ENCODE data around the gene SMIM32.

SMIM32 gene

DNA sequence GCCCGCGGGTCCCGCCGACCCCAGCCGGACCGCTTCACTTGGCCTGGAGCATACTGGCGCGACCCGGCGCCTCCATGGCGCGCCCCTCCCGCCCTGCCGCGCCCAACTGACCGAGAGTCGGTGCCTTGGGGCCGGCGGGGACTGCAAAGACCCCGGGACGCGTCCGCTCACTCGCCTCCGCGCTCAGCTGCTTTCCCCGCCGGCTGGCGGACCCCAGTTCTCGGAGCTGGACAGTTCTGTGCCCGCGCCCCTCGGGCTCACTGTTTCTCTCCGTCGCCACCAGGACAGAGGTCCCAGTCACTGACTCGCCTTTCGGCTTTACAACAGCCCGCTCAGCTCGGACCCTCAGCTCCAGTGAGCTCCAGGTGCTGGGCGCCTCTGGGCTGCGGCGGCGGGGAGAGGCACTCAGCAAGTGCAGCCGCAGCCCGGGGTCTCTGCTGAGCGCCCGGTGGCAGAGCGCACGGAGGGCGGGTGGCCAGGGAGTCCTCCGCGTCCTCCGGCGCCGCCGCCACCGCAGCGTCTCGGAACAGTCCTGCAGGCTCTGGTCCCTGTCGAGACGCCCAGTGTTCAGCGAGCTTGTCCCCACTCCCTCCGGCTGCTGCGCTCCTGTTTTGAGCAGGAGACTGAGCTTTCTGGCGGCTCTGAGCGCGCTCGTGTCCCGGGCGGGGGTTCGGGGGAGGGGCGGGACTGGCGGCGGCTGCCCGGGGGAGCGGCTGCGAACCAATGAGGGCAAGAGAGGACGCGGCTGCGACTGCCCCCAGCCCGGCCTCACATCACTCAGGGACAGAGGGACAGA is at the start of gene SMIM32:
Gene SMIM32 (minus strand): TSS at position 637 of the 796 bp plus-strand sequence. CDS start 638 bp downstream, outside the sequence.
- DNase-seq = peak; percentile 70

DNA sequence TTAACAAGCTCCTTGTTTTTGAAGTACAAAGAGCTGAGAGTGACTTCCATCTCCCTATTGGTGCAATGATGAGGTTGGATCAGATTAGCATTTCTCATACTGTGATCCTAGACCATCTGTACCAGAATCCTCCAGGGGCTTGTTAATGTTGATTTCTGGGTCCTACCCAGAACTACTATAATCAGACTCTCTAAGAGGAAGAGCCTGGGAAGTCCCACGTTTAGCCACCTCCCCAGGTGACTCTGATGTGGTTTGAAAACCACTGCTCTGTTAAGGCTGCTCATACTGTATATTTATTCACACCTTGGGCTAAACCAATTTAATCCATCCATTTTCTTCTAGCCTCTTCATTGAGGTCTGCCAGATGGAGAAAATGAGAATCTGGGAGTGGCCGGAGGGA is 49.6 kb upstream of the SMIM32 start:
- DNase-seq = no peak

DNA sequence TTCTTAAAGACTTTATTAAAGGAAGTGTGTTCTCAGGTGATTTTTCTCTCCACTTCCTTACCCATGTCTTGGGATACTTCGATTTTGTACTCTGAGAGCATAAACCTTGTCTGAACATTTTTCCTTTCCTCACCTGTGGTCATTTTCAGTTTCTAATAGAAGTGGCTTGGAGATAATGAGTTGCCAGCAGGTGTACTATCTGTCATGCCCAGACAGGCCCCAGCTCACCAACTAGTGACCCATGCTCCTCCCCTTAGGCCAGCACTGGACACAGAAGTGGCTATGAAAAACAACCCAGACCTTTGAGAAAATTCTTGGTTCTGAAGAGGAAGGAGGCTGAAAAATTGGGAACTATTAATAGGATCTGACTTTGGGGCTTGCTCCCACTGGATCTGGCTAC is 49.2 kb upstream of the SMIM32 start:
- no peak for DNase-seq

DNA sequence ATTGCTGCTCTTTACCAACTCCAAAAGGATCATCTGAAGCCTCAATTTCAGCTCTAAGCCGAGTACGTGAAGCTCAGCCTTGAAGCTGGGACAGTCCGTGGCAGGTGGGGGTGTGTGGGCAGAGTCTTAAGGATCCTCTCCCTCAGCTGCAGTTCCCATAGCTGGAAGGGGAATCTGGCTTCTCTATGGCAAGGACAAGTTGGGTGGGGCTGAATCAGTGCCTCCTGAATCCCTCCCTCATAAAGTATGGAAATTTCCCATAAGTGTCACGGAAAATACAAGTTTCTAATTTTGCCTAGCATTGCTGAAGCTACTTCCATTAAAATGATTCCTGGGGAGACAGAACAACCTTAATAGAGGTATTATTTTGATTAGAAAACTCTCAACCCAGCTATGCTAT is 47.9 kb upstream of the SMIM32 start:
- no peak for DNase-seq

DNA sequence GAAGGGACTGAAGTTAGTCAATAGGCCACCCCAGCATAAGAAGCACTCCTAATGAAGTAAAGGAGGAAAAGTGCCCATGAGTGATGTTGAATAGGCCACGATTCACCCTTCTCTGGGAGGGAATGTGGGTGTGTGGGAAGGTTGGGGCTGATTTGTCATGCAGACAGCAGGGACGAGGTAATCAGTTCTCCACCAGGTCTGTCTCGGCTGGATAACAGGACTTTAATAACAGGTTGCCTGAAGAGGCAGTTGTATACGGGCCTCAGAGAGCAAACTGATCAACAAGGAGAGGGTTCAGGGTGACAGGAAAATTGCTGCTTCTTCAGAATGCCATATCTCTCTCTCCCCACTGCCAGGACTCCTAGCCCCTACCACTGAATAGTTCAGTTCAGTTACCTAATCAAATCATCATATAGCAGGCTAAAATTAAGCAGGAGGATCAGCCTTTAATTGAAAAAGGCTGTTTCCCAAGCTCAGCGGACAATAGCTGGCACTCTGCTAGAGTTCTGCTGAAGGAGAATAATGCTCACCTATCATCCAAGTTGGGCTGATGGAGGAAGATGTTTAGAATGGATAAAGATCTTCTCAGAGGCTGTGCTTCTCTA is 43.6 kb upstream of the SMIM32 start:
- DNase-seq = no peak

DNA sequence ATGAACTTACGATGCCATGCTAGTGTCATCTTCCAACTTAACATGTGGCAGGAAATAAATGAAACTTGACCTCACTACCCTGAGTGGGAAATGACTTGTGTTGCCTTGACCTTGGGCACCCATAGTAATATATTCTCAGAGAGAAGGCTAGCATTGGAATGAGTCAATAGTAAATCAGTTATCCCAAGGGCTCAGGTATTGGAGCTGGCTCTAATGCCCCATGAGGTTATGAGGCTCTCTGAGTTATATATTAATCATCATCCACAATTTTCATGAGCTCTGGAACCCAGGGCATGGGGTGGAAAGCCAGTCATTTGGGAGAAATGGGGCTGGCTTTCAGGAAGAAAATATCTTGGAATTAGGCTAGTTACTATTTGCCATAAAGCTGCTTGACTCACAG is 42.4 kb upstream of the SMIM32 start:
- DNase-seq = no peak

DNA sequence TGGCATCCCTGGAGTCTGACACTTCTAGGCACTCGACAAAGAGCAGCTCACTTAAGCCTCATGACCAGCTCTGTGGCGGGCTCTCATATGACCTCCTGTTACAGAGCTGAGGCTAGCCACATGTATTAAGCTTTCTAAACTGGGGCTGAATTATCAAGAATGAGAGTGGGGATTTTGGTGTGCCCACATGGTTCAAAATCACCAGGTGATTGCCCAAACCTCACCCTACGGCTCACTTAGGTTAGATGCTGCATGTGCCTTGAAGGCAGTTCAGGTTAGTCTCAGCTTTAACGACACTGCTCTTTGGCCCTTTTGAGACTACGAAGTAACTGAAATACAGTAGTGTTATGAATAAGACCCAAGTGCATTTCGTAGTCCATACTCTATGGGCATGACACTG is 39.4 kb upstream of the SMIM32 start:
- no peak for DNase-seq

DNA sequence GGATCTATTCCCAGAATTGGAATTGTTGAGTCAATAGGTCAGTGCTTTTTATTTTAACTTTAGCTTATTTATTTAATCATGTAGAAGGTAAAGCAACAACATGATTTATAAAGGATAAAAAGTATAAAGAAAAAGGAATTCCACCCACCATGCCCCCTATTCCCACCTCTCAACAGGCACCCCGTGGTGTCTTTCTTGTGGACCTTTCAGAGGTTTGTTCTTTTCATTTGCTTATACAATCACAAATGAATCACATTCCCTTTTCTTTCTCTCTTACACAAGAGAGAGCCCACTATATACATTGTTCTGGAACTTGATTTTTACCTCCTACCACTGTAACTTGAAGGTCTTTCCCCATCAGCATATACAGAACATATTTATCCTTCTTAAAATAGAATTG is 37.2 kb upstream of the SMIM32 start:
- no peak for DNase-seq

DNA sequence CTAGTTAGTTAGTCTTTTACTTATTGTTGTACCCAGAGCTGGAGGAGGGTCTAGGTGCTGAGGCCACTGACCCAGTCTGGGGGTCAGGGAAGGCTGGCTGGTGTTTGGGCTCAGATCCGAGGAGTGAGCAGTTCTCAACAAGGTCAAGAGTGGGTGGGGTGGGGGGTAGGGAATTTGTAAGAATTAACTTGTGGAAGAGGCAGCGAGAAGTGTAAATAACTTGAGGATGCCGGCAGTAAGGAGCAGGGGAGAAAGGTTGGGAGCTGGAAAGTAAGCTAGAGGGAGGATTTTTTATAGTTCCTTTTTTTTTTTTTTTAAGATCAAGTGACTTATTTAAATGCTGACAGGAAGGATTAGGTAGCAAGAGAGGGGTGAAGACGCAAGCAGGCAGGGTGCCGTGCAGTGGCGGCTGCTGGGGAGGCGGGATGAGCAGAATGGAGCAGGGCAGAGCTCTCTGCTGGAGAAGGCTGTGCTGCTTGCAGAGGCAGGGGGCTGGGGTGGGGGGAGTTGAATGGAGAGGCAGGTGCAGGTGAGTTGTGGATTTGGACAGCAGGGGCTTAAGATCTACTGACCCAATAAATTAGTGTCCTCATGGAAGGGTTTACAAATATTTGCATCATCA is 35.3 kb upstream of the SMIM32 start:
- no peak for DNase-seq

DNA sequence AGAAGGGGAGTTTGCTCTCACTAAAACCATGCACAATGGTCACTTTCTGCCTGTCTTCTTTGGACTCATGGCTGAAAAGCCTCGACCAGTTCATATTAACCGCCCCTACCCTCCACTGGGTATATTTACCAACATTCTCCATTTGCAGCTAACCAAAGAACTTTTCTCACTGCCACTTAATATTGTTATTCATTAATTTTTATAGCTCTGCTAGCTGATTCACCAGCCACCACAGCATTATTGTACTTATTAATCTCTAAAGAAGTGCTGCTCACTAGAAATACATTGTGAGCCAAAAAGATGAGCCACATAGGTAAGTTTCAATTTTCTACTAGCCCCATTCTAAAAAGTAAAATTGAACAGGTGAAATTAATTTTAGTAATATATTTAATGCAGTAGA is 33.4 kb upstream of the SMIM32 start:
- DNase-seq = no peak

DNA sequence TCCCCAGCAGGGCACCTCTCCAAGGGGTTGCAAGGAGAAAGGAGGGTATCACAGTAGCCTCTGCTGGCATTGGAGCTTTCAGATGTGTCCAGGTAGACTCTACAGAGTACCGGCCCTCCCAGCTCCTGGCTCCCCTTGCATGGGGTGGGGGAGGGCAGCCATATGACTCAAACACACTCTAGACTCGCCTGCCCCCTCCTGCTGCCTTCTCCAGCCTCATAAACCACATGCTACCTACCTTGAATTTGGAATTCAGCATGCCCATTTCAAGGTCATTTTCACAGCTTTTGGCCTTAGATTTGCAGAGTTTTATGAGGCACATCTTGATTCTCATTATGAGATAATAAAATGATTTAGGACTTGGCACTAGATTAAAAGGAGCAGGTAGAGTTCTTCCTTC is 32.8 kb upstream of the SMIM32 start:
- no peak for DNase-seq

DNA sequence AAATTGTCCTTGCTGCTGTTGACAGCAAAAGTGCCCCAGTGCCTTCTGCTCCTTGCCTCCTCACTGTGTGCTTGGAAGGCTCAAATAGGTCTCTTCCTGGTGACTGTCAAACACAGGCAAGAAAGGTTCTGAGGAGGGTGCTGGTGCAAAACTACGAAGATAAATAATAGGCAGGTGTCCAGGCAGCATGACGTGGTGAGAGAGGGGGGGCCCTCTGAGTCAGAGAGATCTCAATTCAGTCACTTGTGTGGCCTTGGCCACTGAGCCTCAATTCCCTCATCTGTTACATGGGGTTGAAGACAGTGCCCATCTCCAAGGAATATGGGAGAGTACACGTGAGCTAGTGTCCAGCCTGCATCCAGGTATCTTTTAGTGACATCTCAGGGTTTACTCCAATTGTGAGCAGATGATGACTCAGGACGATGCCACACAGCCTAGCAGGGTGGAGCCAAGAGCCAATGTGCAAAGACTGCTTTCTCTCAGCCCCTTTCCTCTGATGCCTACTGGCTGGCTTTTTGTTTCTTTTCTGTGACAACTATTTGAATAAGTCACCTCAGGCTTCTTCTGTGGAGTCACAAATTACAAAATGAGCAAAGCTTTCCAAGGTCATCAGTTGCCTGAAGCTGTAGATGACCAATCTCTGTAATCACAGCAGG is 29.7 kb upstream of the SMIM32 start:
- DNase-seq = no peak

DNA sequence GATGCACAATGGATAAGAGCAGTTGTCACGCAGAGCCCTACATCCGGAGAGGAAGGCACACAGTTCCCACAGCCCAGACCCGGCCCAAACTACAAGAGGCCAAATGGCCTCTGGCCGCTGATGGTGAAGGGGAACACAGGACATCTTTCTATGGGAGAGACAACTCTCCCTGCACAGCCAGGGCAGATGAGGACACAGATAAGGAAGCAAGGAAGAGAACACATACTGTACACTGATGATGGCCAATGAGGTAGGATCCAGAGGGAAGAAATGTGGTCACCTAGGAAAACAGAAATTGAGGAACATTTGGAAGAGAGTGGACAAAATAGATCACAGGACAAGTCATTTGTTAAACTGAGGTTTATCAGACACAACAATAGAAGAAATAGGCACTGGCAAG is 28.4 kb upstream of the SMIM32 start:
- no peak for DNase-seq

DNA sequence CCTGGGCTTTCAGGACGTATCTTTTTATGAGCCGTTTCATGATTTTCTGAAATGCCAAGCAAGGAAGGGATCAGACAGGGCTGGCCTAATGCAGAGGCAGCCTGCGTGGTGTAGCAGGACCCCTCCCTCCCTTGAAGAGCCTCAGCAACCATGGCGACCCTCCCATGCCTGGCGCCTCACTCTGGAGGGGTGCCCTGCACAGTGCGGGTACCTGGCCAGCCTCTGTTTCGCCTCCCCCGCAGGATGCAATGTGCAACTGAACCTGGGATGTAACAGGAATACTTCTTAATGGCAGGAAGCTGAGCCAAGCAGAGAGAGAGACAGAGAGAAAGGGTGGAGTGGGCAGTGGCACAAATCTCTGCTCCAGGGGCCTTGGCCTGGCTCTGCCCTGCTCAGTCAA is 23.3 kb upstream of the SMIM32 start:
- DNase-seq = no peak

DNA sequence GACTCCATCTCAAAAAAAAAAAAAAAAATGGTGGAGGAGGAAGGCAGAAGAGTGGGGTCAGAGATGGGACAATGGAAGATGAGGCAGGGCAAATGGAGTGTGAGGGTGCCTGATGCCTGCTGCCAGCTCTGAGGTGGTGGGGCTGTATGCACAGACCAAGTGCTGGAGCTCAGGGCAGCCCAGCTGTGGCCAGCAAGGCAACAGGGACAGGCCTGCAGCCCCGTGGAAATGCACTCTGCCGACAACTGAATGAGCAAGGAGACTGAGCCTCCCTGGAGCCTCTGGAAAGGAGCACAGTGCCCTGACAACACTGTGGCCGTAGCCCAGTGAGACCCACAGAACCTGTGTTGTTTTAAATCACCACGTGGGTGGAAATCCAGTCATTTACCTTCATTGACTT is 22.9 kb upstream of the SMIM32 start:
- no peak for DNase-seq

DNA sequence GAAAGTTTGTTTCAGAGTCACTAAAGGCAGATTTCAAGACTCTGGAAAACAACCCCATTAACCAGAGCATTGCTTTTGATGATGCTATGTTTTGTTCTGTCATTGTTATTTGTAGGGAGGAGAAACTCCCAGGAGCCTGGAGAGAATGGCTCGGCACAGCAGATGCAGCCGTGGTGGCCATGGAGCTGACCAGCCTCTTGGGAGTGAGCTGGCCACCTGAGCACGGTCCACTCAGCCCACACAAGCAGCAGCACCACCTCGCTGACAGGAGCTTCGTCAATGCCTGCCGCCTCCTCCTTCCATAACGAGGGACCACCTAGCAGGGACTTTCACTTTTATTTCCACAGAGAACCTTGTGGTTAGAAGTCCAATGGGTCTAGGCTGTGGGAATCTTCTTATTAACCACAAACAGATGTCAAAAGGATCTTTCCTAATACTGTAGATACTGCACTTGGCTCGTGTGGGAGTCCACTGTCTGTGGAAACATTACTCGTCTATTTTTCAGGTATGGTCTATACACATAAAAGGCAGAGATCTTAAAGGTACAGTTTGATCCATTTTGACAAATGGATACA is 21.0 kb upstream of the SMIM32 start:
- DNase-seq = no peak

DNA sequence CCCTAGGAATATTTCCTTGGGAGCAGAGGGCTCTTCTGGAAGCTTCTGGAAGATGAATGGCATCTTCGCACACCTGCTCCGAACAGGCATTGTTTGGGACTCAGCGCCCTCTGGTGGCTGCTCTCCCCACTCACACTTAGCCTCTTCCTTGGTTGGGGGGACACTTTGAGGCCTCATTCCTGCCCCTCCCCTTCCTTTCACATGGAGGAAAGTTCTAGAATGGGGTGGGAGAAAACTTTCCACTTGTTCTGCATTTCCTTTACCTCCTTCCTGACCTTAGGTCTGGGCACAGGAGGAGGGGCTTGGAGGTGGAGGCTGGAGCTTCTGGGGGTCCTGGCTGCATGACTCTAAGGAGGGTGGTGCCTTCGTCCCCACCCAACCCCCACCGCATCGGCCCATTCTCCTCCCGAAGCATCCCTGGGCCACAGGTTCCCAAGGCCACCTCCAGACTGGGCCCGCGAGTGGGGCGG is 19.3 kb upstream of the SMIM32 start:
- DNase-seq = peak; percentile 69

DNA sequence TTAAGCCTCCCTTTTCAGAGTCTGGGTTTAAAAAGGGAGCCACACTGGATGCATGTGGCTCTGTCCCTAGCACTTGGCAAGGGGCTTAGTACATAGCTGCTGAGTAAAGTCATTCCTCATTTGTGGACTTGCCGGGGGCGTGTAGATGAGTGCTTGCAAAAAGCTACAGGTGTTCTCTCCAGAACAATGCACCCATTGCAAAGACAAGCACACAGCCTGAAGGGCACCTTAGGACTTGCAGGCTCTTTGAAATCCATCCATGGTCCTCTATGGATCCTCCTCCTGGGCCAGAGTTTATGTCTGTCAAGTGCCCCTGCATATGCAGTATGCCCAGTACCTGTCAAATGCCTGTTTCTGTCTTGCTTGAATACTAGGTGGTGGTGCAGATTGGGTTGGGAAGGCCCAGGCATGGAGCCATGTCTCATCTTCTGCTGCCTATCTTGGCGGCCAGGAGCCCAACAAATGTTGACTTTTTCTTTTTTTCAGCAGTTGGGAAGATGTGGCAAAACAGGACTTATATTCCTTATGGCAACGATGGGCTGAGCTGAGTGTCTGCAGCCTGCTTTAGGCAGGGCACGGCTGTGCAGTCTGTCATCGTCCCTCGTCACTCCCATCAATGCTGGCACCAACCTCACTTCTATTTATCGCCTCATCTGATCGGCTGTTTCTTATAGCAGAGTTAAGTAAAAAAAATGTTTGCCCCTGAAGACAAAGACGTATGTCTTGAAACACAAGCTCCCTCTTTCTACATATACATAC is 18.5 kb upstream of the SMIM32 start:
- DNase-seq = no peak

DNA sequence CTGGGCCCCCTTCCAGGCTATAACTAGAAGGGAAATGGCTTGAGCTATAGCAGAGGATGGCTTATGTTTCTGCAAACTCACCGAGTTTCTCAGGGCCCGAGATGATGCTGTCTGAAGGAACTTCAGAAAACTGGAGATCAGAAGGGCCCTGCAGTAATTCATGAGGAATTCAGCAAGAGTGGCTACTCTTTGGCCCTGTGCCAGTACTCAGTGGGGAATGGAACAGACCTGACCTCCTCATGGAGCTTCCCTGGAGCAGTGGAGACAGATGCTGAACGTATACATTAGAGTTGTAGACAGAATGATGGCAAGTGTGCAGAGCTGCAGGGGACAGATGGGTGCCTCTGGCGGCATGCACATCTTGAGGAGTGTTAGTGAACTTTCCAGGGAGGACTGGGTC is 17.3 kb upstream of the SMIM32 start:
- DNase-seq = peak; percentile 22

DNA sequence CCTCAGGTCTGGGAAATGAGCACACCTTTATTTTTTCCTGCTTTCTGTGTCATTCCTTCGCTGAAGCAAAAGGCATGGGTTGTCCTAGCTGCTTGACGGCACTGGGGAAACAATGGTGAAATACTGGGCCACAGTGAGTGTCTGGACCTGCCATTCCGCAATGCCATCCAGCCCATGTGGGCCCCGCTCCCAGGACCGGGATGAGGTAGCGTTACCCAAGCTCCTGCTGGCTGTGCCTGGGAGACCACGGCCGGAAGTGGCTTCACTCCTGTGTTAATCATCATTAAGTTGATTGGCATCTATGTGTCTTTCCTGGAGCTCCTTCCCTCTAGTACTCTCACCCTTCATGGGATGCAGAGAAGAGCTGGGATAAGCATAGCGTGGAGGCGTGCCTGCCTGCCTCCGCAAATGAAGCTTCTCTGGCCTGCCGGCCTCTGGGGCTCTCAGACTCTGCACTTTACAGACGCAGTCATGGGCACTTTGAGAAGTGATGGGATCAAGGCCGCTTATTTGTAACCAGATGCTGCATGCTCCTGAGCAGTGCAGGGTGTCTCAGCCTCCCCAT is 16.5 kb upstream of the SMIM32 start:
- DNase-seq = peak; percentile 15

DNA sequence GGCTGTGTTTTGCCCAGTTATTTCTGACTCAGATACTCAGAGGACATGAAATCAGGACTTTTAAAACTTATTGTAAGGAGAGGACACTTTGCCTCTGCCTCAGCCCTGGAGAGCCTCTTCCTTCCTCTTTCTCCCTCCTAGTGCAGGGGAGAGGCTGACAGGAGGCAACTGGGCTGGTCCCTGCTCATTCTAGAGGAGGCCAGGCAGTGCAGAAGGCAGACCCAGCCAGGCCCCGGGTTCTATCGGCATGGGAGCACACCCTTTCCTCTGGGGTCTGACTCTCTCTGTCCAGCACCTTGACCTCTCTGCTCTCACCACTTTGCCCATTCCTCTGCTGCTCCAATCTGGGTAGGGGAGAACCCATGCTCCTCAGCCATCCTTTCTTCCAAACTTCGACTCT is 16.0 kb upstream of the SMIM32 start:
- DNase-seq = no peak

DNA sequence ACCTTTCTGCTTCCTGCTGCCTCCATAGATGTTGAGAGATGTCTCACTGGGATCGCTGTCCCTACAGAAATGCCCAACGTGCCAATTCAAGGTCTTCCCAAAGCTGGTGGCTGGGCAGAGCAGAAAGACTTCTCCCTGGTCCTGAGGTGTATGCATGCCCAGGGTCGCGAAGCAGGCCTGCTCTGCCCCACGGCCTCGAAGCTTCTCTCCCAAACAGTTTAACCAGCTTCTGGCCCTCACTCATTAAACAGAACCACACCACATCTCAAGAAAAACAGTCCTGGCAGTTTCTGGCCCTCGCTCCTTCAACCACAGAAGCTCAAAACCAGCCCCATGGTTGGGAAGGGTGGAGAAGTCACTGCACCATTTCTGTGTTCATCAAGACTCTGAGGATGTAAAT is 14.7 kb upstream of the SMIM32 start:
- peak; percentile 11 for DNase-seq

Measured in right forelimb (tissue), 1 donor.